H1 (cell line): ENCODE results near the gene TMEM222. TPM values are rescaled to one million over a fixed set of nuclear protein-coding genes. Genes with fewer than 3 reads are reported as not detected.
A peak's percentile ranks its signal among the peaks of the same experiment; 100 is the strongest.

Source experiments
- CTCF ChIA-PET: fragments of 300-600 bp; sonication (Branson Sonifier 250); formaldehyde crosslinking; loops from one replicate; lab custom pipeline; 2021; ENCODE audit not compliant: partially characterized antibody; lab: Charles Lee
- POLR2A ChIA-PET: fragments of 300-600 bp; sonication (Branson Sonifier 250); formaldehyde crosslinking; loops from one replicate; lab custom pipeline; 2021; ENCODE audit warnings: inconsistent platforms; ENCODE audit not compliant: partially characterized antibody; lab: Charles Lee
- DNase-seq, 2 experiments: peaks; one replicate each; pipeline versions ENCODE4 v3.0.0 to v3.0.0-alpha.2; 2010 to 2022; ENCODE audit warnings: low spot score in 2 of 2, low read depth in 1 of 2, mixed read lengths in 1 of 2
- FAIRE-seq: peaks from 2 replicates; lab custom pipeline; 2011; peaks lifted over from hg19 to GRCh38; lab: Jason Lieb, UNC
- H2AFZ ChIP-seq: 2 replicates; pipeline ENCODE4 v1.8.1; 2012; ENCODE audit warnings: low read length, inconsistent platforms
- H2AK5ac ChIP-seq: 2 replicates; pipeline ENCODE4 v1.6.1; 2013; ENCODE audit warnings: low read depth, low read length
- H2BK120ac ChIP-seq: replicated peaks from 2 replicates; pipeline ENCODE3; 2013; ENCODE audit warnings: low read depth, low read length, inconsistent platforms
- H2BK12ac ChIP-seq: 2 replicates; pipeline ENCODE4 v1.6.1; 2013; ENCODE audit warnings: low read depth, low read length
- H2BK15ac ChIP-seq: 2 replicates; pipeline ENCODE4 v1.6.1; 2013; ENCODE audit warnings: low read length
- H2BK20ac ChIP-seq: 2 replicates; pipeline ENCODE4 v1.6.1; 2013; ENCODE audit warnings: low read length
- H2BK5ac ChIP-seq: 2 replicates; pipeline ENCODE4 v1.6.1; 2013; ENCODE audit warnings: low read depth, low read length
- H3K14ac ChIP-seq: 2 replicates; pipeline ENCODE4 v1.6.1; 2013; ENCODE audit warnings: inconsistent platforms; ENCODE audit not compliant: insufficient read length
- H3K18ac ChIP-seq: 2 replicates; pipeline ENCODE4 v1.6.1; 2013; ENCODE audit warnings: low read length; ENCODE audit errors: extremely low read depth
- H3K23ac ChIP-seq: 2 replicates; pipeline ENCODE4 v1.6.1; 2013; ENCODE audit warnings: inconsistent platforms; ENCODE audit not compliant: insufficient read length
- H3K23me2 ChIP-seq: 2 replicates; pipeline ENCODE4 v1.6.1; 2013; ENCODE audit warnings: low read depth, low read length
- H3K27ac ChIP-seq: 2 replicates; pipeline ENCODE4 v1.6.1; 2011; ENCODE audit warnings: low read depth, low read length, inconsistent platforms
- H3K27me3 ChIP-seq, 4 experiments: replicated peaks in 1 of 4; 1 replicate in 1 of 4; 2 replicates in 3 of 4; pipeline versions ENCODE4 v1.6.1 to v1.8.1; 2011 to 2013; ENCODE audit warnings: low read length in 3 of 4, mild to moderate bottlenecking in 3 of 4, inconsistent platforms in 2 of 4, mixed read lengths in 2 of 4, moderate library complexity in 1 of 4; ENCODE audit not compliant: control insufficient read depth in 3 of 4, insufficient read depth in 3 of 4; ENCODE audit errors: extremely low read depth in 1 of 4
- H3K36me3 ChIP-seq, 4 experiments: 2 replicates each; pipeline versions ENCODE4 v1.6.1 to v1.8.1; 2011 to 2013; ENCODE audit warnings: mild to moderate bottlenecking in 4 of 4, low read length in 3 of 4, moderate library complexity in 2 of 4, control low read depth in 1 of 4, inconsistent platforms in 1 of 4; ENCODE audit not compliant: insufficient read depth in 4 of 4, control insufficient read depth in 2 of 4
- H3K4ac ChIP-seq: replicated peaks from 2 replicates; pipeline ENCODE3; 2013; ENCODE audit warnings: low read length, low read depth, mixed read lengths, inconsistent platforms; ENCODE audit not compliant: insufficient read length
- H3K4me1 ChIP-seq, 4 experiments: replicated peaks in 1 of 4; 1 replicate in 1 of 4; 2 replicates in 3 of 4; pipeline versions ENCODE4 v1.6.1 to v1.8.1; 2011 to 2013; ENCODE audit warnings: low read length in 3 of 4, inconsistent platforms in 2 of 4, mixed read lengths in 1 of 4; ENCODE audit not compliant: insufficient read depth in 4 of 4, control insufficient read depth in 3 of 4
- H3K4me2 ChIP-seq, 2 experiments: 2 replicates each; pipeline versions ENCODE4 v1.6.1 to v1.8.1; 2011 to 2013; ENCODE audit warnings: low read depth in 2 of 2, low read length in 2 of 2, control low read depth in 1 of 2, inconsistent platforms in 1 of 2, mild to moderate bottlenecking in 1 of 2; ENCODE audit not compliant: insufficient read depth in 1 of 2
- H3K4me3 ChIP-seq, 4 experiments: fragments of 200-600, 300-600 bp in 1 of 4; sonication (generic), shearing (Covaris generic), sonication (Bioruptor Twin) in 1 of 4; 2 replicates each; pipeline versions ENCODE4 v1.5.1 to v1.8.1; 2011 to 2016; ENCODE audit warnings: low read length in 4 of 4, low read depth in 3 of 4, control low read depth in 2 of 4, inconsistent platforms in 2 of 4, mild to moderate bottlenecking in 2 of 4, mixed read lengths in 1 of 4, moderate library complexity in 1 of 4; ENCODE audit not compliant: insufficient read depth in 2 of 4; ENCODE audit errors: extremely low read depth in 1 of 4
- H3K56ac ChIP-seq: replicated peaks from 2 replicates; pipeline ENCODE3; 2013; ENCODE audit warnings: low read depth, mild to moderate bottlenecking, mixed read lengths, low read length, inconsistent platforms; ENCODE audit not compliant: insufficient read length
- H3K79me1 ChIP-seq: 2 replicates; pipeline ENCODE4 v1.6.1; 2013; ENCODE audit warnings: low read depth, low read length, control low read depth
- H3K79me2 ChIP-seq, 2 experiments: 2 replicates each; pipeline versions ENCODE4 v1.6.1 to v1.8.1; 2012 to 2013; ENCODE audit warnings: low read length in 2 of 2, mild to moderate bottlenecking in 2 of 2, inconsistent platforms in 1 of 2; ENCODE audit not compliant: insufficient read depth in 2 of 2, control insufficient read depth in 1 of 2
- H3K9ac ChIP-seq, 4 experiments: replicated peaks in 1 of 4; 1 replicate in 1 of 4; 2 replicates in 3 of 4; pipeline versions ENCODE4 v1.6.1 to v1.8.1; 2011 to 2013; ENCODE audit warnings: low read depth in 3 of 4, low read length in 3 of 4, control low read depth in 2 of 4, mild to moderate bottlenecking in 2 of 4, moderate library complexity in 2 of 4, inconsistent platforms in 1 of 4; ENCODE audit errors: extremely low read depth in 1 of 4
- H3K9me3 ChIP-seq, 2 experiments: 2 replicates each; pipeline versions ENCODE4 v1.6.1 to v1.8.1; 2012 to 2013; ENCODE audit warnings: mild to moderate bottlenecking in 2 of 2, moderate library complexity in 2 of 2, control low read depth in 1 of 2, inconsistent platforms in 1 of 2, low read depth in 1 of 2, low read length in 1 of 2, mixed read lengths in 1 of 2; ENCODE audit not compliant: insufficient read depth in 2 of 2
- H4K20me1 ChIP-seq, 2 experiments: replicated peaks in 1 of 2; 2 replicates each; pipeline versions ENCODE3 to v1.8.1; 2011 to 2013; ENCODE audit warnings: inconsistent platforms in 2 of 2, low read length in 2 of 2, mild to moderate bottlenecking in 1 of 2; ENCODE audit not compliant: insufficient read depth in 2 of 2, control insufficient read depth in 1 of 2
- H4K5ac ChIP-seq: 2 replicates; pipeline ENCODE4 v1.6.1; 2013; ENCODE audit warnings: low read length, low read depth, mixed read lengths, inconsistent platforms; ENCODE audit not compliant: insufficient read length
- H4K8ac ChIP-seq: 2 replicates; pipeline ENCODE4 v1.8.0; 2013; ENCODE audit warnings: mild to moderate bottlenecking, moderate library complexity, low read length, inconsistent platforms; ENCODE audit not compliant: insufficient read depth; ENCODE audit errors: extremely low read depth
- H4K91ac ChIP-seq: replicated peaks from 2 replicates; pipeline ENCODE3; 2013; ENCODE audit warnings: low read length, mixed read lengths, inconsistent platforms; ENCODE audit not compliant: insufficient read length
- EZH2 ChIP-seq: fragments of 200-600 bp; sonication (generic); IDR thresholded peaks from 2 replicates; pipeline ENCODE4 v1.7.1; 2012; ENCODE audit warnings: low read depth, mild to moderate bottlenecking, moderate library complexity, low read length, inconsistent platforms; ENCODE audit not compliant: severe bottlenecking
- KDM4A ChIP-seq: IDR thresholded peaks from one replicate; pipeline ENCODE4 v1.7.1; 2012; ENCODE audit warnings: low read depth, mild to moderate bottlenecking, moderate library complexity, low read length, inconsistent platforms; ENCODE audit not compliant: severe bottlenecking
- SUZ12 ChIP-seq: fragments of 200-600 bp; sonication (generic); IDR thresholded peaks from 2 replicates; pipeline ENCODE4 v1.6.1; 2012; ENCODE audit warnings: mild to moderate bottlenecking, inconsistent platforms, low read length, moderate library complexity, mixed read lengths
- ZNF274 ChIP-seq: IDR thresholded peaks from 2 replicates; pipeline ENCODE4 v1.7.0; 2012; ENCODE audit warnings: low read length, borderline replicate concordance; ENCODE audit errors: extremely low read depth
- WGBS, 2 experiments: shearing (Covaris generic) in 1 of 2; methylation state at CpG; one replicate each; pipeline versions ENCODE4 v1.1.6 to v1.1.7; 2013 to 2015; ENCODE audit warnings: low lambda C conversion rate in 2 of 2, mixed read lengths in 2 of 2, inconsistent platforms in 1 of 2, low coverage in 1 of 2, missing lambda C conversion rate in 1 of 2; ENCODE audit not compliant: insufficient replicate concordance in 2 of 2, insufficient coverage in 1 of 2, insufficient read length in 1 of 2; ENCODE audit errors: extremely low coverage in 1 of 2, missing lambda C conversion rate in 1 of 2; 5-methylcytosine and 5-hydroxymethylcytosine counted together
- polyA plus RNA-seq, 7 experiments: library from polyadenylated mRNA; depleted of rRNA in 3 of 7; stranded (reverse) in 5 of 7; unstranded in 2 of 7; fragments of >200 nt in 5 of 7; fragments of 200-250 nt in 2 of 7; gene quantifications; 1 replicate in 5 of 7; 2 replicates in 1 of 7; 4 replicates in 1 of 7; pipeline versions ENCODE4 v1.2.1 to v1.2.3, GENCODE V29; 2011 to 2013; ENCODE audit warnings: missing spikeins in 2 of 7, mixed read lengths in 2 of 7
- total RNA-seq: library from RNA; stranded (reverse); fragmentation: NEBNext Ultra II Directional; extraction: Animal tissue kit (Norgen Biotek cat#: 25700); gene quantifications from 2 replicates; pipeline ENCODE4 v1.2.1, GENCODE V29; 2021

Gene TMEM222
- total and polyA plus RNA-seq, 2 of the 8 experiments (the other 6 are each of a cell fraction or from before 2014, with no cell fraction given), result 27.0 to 51.8 TPM

DNA sequence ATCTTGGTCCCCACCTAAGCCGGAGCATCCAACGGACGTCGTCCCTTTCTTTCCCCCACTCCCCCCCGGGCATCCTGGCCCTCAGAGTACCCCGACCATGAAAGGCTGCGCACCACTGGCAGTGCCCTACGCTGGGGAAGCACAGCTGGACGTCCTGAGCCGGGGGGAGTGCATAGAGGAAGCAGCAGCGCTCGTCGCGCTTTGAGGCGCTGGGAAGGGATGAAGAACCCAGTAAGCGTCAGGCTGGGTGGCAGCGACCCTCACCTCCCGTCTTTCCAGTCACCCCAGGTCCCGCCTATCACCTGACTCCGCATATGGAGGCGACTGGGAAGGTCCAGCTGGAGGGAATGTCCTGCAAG, 39.1 kb downstream of the TMEM222 start:
- Histone ChIP-seq H3K4me2 (peak overlapping the region; percentile 83 to 84), H3K79me2 (no peaks in the 10 kb centered on the region), H2BK120ac (no peak overlapping the region), H4K8ac (no peak overlapping the region; the same call in 1 of the 2 replicates), H3K79me1 (no peaks in the 10 kb centered on the region), H2AFZ (0 out of 2 replicates have a peak overlapping the region, but pooled peaks have one; percentile 84), H4K91ac (no peak overlapping the region), H2BK20ac (no peak overlapping the region), H3K23me2 (peaks cover 14% of the 10 kb centered on the region), H2BK12ac (peak overlapping the region; percentile 50; the same call in 1 of the 2 replicates), H3K56ac (no peak overlapping the region), H3K14ac (no peak overlapping the region), H3K27me3 (peaks cover 12 to 47% (median 36%) of the 10 kb centered on the region in 4 experiments), H3K18ac (peak overlapping the region; percentile 87; the same call in 1 of the 2 replicates), H2AK5ac (no peak overlapping the region), H3K27ac (no peak overlapping the region), H3K4me1 (peaks cover 3 to 22% (median 12%) of the 10 kb centered on the region in 4 experiments), H3K4me3 (peak overlapping the region; percentile 55 to 89 (median 66)), H4K5ac (no peak overlapping the region), H3K9me3 (no peaks in the 10 kb centered on the region), H3K36me3 (no peaks in the 10 kb centered on the region), H3K9ac (no peak overlapping the region), H2BK5ac (0 out of 2 replicates have a peak overlapping the region, but pooled peaks have one; percentile 35), H4K20me1 (peaks cover 0 to 11% of the 10 kb centered on the region in 2 experiments), H3K23ac (no peak overlapping the region), H2BK15ac (peak overlapping the region; percentile 16; the same call in 1 of the 2 replicates), H3K4ac (peak overlapping the region; percentile 14)
- no peak for FAIRE-seq
- ChIA-PET POLR2A (interaction anchor here (0.9 to 10.3 kb wide), 4 partner anchors 8 to 327 kb away, joined by 3 to 101 read pairs (median 4); no protein-coding TSS in a partner anchor), CTCF (interaction anchor here (0.7 to 28.8 kb wide), 8 partner anchors 9 to 245 kb away, joined by 3 to 625 read pairs (median 26); partner anchors contain the start of genes CD164L2, FCN3 and GPR3)
- TF ChIP-seq KDM4A, result peak; percentile 6
- no peak for TF ChIP-seq ZNF274
- TF ChIP-seq EZH2, result peak; percentile 22
- TF ChIP-seq SUZ12, result 0 out of 2 replicates have a peak, but pooled peaks have one; percentile 42
- no peak for DNase-seq
- WGBS, 2 experiments, result 11% methylated on average over 21 of the region's 21 CpGs; no CpG with 5 or more reads in 1 of the 2 experiments
